Activated CD4-positive, alpha-beta T cell treated with anti-CD3 and anti-CD28 coated beads, Interleukin-2, amount 10 ng/mL, durations not matched to agents 24 days and 14 days (primary cell): Measurements from ENCODE around the gene ATXN7. TPM values are rescaled to one million over a fixed set of nuclear protein-coding genes. Genes with fewer than 3 reads are reported as not detected.
A peak's percentile ranks its signal among the peaks of the same experiment; 100 is the strongest.

Source experiments
- DNase-seq: peaks from one replicate; pipeline ENCODE4 v3.0.0; 2022
- H3K27ac Mint-ChIP-seq: one replicate; pipeline ENCODE4 v1.8.0; 2022; ENCODE audit warnings: mild to moderate bottlenecking, mixed read lengths
- H3K27me3 Mint-ChIP-seq: one replicate; pipeline ENCODE4 v1.8.0; 2022; ENCODE audit warnings: mixed read lengths
- H3K36me3 Mint-ChIP-seq: one replicate; pipeline ENCODE4 v1.8.0; 2022; ENCODE audit warnings: low read depth, mild to moderate bottlenecking, mixed read lengths
- H3K4me1 Mint-ChIP-seq: one replicate; pipeline ENCODE4 v1.8.0; 2021; ENCODE audit warnings: mixed read lengths
- H3K4me3 Mint-ChIP-seq: one replicate; pipeline ENCODE4 v1.8.0; 2022; ENCODE audit warnings: mild to moderate bottlenecking, moderate library complexity, mixed read lengths
- H3K9me3 Mint-ChIP-seq: one replicate; pipeline ENCODE4 v1.8.0; 2021; ENCODE audit warnings: mixed read lengths
- intact Hi-C: fragments of 100-400 bp; cut with micrococcal nuclease; formaldehyde crosslinking; loops from one replicate; pipeline ENCODE4 v1.15.1; 2023
- total RNA-seq: library from RNA; stranded (reverse); gene quantifications from 2 replicates; pipeline ENCODE4 v1.2.3, GENCODE V29; 2022

The ATXN7 gene
- total RNA-seq, 1 donor from 2014 or later, result 37.8 TPM

DNA sequence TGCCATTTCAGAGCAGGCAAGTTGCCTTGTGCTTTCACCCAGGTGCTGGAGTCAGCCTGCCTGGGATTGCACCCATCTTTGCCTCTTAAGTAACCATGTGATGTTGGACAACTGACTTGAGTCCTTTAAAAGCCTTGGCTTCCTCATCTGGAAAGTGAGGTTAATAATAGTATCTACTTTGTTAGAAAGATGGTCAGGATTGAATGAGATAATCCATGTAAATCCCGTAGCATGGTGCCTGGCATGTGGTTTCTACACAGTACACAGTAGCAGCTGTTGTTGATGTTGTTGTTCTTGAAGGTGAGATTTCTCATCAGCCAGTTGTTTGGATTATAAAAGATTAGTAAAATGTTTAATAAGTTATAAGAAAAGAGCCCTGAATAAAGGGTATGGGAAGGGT lies 110.8 kb downstream of the ATXN7 start:
- Mint-ChIP-seq H3K36me3 (peaks cover 31% of the 10 kb centered on the region), H3K27me3 (no peaks in the 10 kb centered on the region), H3K4me3 (no peak overlapping the region), H3K9me3 (no peaks in the 10 kb centered on the region), H3K27ac (no peak overlapping the region), H3K4me1 (peaks cover 74% of the 10 kb centered on the region)
- DNase-seq, result no peak
- intact Hi-C loops, result no loop called here

DNA sequence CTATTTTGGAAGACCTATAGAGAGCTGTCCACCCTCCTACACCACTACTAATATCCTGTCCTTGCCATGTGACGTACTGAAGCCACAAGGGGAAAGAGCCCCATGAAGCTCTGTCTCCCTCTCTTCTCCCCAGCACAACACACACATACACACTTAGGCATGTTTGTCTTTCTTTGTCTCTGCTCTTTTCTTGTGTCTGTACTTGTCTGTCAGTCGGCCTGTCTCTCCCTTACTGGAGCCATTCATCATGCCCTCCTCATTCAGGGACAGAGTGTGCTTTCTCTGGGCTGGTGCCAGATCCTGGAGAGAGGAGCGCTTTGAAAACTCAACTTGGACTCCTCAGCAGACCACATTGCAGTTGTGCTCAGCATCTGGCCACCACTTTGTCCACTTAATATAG lies 112.1 kb downstream of the ATXN7 start:
- intact Hi-C loops, result no loop called here
- no peaks in the 10 kb centered on the region for H3K9me3 Mint-ChIP-seq
- DNase-seq, result no peak
- no peaks in the 10 kb centered on the region for H3K27me3 Mint-ChIP-seq
- peaks cover 38% of the 10 kb centered on the region for H3K36me3 Mint-ChIP-seq
- no peak overlapping the region for H3K4me3 Mint-ChIP-seq
- peaks cover 73% of the 10 kb centered on the region for H3K4me1 Mint-ChIP-seq
- peak overlapping the region; percentile 2 for H3K27ac Mint-ChIP-seq

DNA sequence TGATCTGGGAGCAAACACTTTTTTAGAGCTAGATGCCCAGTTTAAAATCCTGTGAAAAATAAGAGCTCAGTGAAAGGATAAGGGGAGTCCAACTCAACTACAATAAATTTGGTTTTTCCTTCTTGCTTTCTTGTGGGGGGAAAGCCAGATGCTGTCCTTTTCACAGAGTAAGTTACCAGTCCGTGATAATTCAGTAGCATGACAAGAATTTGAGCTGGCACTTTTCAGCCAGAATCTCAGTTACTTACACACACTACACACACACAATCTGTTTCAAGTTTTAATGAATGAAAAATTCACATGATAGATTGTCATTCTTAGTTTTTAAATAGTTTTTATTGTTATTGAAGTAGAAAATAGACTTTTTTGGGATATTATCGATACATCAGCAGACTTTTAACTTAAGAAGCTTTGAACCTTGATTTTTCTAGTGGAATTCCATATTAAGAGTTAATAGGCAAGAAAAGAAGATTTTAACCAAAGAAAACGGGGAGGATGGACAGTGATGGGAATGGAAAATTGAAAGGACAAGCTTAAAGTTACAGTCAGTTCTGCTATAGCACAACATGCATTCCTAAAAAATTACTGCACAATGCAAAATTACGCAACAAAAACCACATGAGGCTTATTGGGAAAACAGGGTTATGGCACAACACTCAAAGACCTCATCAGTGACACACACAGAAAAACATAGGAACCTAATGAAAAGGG lies 112.6 kb downstream of the ATXN7 start:
- Mint-ChIP-seq H3K36me3 (peaks cover 40% of the 10 kb centered on the region), H3K27ac (no peak overlapping the region), H3K4me1 (peaks cover 69% of the 10 kb centered on the region), H3K9me3 (no peaks in the 10 kb centered on the region), H3K27me3 (no peaks in the 10 kb centered on the region), H3K4me3 (no peak overlapping the region)
- DNase-seq, result no peak
- intact Hi-C loops, result no loop called here

DNA sequence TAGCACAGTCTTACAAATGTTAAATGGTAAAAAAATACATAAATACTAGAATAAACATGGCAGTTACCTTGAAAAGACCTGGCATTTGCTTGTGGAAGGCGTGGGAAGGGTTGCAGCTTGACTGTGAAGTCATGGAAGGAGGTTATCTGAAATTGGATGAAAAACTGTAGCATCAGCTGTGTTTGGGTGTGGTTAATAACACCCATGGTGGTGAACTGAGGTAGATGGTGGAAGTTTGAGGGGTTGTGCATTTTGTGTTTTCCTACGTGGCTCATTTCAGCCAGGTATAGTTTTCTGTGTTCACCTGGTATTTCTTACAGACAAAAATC lies 113.2 kb downstream of the ATXN7 start:
- H3K36me3 Mint-ChIP-seq, result peaks cover 43% of the 10 kb centered on the region
- H3K27ac Mint-ChIP-seq, result no peak overlapping the region
- no peak for DNase-seq
- H3K4me3 Mint-ChIP-seq, result no peak overlapping the region
- H3K4me1 Mint-ChIP-seq, result peaks cover 68% of the 10 kb centered on the region
- H3K9me3 Mint-ChIP-seq, result no peaks in the 10 kb centered on the region
- H3K27me3 Mint-ChIP-seq, result no peaks in the 10 kb centered on the region
- intact Hi-C loops, result no loop called here

DNA sequence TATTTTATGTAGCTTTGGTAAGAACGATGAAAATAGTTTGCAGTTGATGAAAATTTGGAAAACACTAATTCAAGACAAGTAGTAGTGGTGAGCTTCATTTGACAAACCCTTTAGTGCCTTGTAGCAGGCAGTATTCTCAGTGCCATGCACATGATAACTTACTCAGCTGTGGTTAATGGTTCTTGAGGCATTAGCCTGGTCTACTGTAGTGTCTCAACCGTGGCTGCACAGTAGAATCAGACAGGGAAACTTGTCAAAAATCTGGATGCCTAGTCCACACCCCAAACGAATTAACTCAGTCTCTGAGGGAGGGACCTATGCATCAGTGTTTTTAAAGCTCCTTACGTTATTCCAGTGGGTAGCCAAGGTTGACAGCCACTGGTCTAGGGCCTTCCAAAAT lies 114.2 kb downstream of the ATXN7 start:
- peak overlapping the region; percentile 64 for H3K4me3 Mint-ChIP-seq
- intact Hi-C loops, result loop anchor here (2.0 kb wide), 1 partner anchor 17 kb away; no protein-coding TSS in a partner anchor
- no peaks in the 10 kb centered on the region for H3K27me3 Mint-ChIP-seq
- peak overlapping the region; percentile 6 for H3K27ac Mint-ChIP-seq
- no peaks in the 10 kb centered on the region for H3K9me3 Mint-ChIP-seq
- peak; percentile 61 for DNase-seq
- peaks cover 65% of the 10 kb centered on the region for H3K4me1 Mint-ChIP-seq
- H3K36me3 Mint-ChIP-seq, result peaks cover 48% of the 10 kb centered on the region

DNA sequence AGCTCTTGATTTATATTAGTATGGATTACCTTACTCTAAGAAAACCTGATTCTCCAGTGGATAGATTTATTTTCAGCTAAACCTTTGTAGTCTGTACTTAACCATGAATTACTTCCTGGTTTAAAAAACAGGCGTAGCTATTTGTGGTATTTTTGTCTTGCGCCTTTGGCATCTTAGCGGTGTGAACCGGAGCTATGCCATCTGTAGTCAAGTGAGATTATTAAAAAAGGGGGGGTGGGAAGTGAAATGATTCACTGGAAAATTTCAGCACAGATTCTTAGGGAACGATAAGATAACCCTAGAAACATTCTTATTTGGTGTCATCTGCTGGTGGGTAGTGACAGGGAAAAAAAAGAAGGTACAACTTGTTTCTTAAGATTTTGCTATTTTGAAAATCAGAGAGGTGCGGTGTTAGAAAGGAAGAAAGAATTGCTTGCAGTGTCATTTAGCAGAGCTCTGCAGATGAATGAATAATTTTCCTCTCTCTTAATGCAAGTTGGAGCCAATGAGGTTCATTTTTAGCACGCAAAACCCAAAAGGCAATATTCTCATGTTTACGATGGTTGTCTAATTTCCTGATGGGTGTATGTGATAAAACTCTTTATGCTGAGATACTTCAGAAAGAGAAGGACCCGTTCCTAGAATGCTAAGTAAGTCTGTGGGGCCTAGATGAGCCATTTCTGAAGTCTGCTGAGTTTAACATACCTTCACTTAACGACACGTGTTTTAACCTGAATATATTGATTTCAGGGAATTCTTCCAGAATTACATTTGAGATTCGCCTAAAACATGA lies 115.6 kb downstream of the ATXN7 start:
- intact Hi-C loops, result loop anchor here (1.0 to 2.0 kb wide), 2 partner anchors 9 to 18 kb away; no protein-coding TSS in a partner anchor
- Mint-ChIP-seq H3K4me3 (peak overlapping the region; percentile 77), H3K27me3 (no peaks in the 10 kb centered on the region), H3K27ac (peak overlapping the region; percentile 87), H3K36me3 (peaks cover 46% of the 10 kb centered on the region), H3K4me1 (peaks cover 61% of the 10 kb centered on the region), H3K9me3 (no peaks in the 10 kb centered on the region)
- DNase-seq, result peak; percentile 66

DNA sequence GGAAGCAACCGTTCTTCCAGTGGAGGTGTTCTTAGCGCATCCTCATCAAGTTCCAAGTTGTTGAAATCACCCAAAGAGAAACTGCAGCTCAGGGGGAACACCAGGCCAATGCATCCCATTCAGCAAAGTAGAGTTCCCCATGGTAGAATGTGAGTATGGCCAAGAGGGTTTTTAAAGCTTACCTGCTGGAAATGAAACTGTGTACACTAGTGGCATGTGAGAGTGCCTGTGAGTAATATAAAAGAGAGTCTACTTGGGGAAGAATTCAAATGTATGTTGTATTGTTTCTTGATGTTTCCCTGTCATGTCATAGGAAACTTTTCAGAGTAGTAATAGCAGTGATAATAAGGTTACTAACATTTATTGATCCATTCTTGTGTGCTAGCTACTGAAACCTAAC lies 116.4 kb downstream of the ATXN7 start:
- no peaks in the 10 kb centered on the region for H3K9me3 Mint-ChIP-seq
- intact Hi-C loops, result no loop called here
- H3K27me3 Mint-ChIP-seq, result no peaks in the 10 kb centered on the region
- peak overlapping the region; percentile 77 for H3K4me3 Mint-ChIP-seq
- peak overlapping the region; percentile 87 for H3K27ac Mint-ChIP-seq
- peaks cover 62% of the 10 kb centered on the region for H3K4me1 Mint-ChIP-seq
- peaks cover 46% of the 10 kb centered on the region for H3K36me3 Mint-ChIP-seq
- DNase-seq, result no peak

DNA sequence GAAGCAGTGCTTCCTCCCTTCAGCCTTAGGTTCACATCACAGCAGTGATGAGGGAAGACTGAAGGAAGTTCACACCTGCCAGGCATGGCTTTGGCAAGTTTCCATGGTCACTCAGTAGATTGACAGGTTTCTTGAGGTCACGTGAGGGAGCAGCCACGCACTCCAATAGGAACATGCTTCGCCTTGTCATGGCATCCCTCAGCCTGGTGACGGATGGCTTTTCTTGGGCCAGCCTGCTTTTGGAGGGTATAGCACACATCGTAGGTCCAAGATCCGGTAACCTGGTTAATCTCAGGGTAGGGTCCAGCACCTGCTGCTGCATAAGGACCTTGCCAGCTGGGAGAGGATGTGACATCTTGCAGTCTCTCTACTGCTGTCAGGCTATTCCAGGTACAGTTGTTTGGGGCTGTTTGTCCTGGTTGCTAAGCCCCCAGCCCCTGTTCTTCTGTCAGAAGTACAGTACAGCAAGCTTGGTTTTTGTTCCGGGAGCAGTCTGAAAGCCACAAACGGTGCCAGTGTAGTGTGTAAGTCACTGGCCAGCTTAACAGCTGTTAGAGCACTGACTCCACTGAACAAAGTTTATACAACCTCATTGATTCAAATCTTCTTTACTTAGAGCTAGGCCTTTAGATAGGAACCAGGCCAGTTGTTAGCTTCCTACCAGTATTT lies 117.3 kb downstream of the ATXN7 start:
- Mint-ChIP-seq H3K36me3 (peaks cover 51% of the 10 kb centered on the region), H3K27ac (peak overlapping the region; percentile 22), H3K9me3 (no peaks in the 10 kb centered on the region), H3K4me1 (peaks cover 62% of the 10 kb centered on the region), H3K4me3 (no peak overlapping the region), H3K27me3 (no peaks in the 10 kb centered on the region)
- intact Hi-C loops, result no loop called here
- no peak for DNase-seq

DNA sequence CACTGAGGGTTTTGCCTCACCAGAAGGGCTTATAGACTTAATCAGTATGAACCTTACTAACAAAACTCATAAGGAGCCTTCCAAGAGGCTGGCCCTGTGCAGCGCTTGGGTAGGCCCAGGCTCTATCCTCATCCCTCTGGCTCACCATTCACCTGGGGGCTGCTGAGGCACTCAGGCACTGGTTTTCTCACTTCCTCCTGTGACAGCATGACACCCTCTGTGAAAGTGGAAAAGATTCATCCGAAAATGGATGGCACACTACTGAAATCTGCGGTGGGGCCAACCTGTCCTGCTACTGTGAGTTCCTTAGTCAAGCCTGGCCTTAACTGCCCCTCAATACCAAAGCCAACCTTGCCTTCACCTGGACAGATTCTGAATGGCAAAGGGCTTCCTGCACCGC lies 118.3 kb downstream of the ATXN7 start:
- DNase-seq, result no peak

DNA sequence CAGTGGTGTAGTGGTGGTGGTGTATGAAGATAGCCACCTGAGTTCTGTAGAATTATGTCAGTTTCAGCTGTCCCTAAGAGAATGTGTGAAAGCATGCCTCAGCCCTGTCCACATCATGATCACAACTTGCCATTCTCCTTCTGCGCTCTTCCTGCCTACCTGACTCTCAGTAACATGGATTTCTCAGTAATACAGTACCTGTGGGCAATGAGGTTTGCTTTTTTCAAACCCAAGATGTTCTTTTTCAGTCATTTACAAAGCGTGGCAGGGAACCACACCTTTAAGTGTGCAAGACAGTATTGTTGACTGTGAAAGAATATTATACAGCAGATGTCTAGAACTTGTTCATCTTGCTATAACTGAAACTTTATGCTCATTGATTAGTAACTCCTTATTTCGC lies 120.7 kb downstream of the ATXN7 start:
- H3K27me3 Mint-ChIP-seq, result no peaks in the 10 kb centered on the region
- no peaks in the 10 kb centered on the region for H3K9me3 Mint-ChIP-seq
- H3K27ac Mint-ChIP-seq, result peak overlapping the region; percentile 65
- no peak overlapping the region for H3K4me3 Mint-ChIP-seq
- H3K4me1 Mint-ChIP-seq, result peaks cover 49% of the 10 kb centered on the region
- intact Hi-C loops, result no loop called here
- H3K36me3 Mint-ChIP-seq, result peaks cover 73% of the 10 kb centered on the region
- no peak for DNase-seq

More for the DNA sequence above, 118.3 kb downstream of the ATXN7 start:
- no peak overlapping the region for H3K4me3 Mint-ChIP-seq
- peaks cover 55% of the 10 kb centered on the region for H3K36me3 Mint-ChIP-seq
- intact Hi-C loops, result no loop called here
- H3K27me3 Mint-ChIP-seq, result no peaks in the 10 kb centered on the region
- peaks cover 58% of the 10 kb centered on the region for H3K4me1 Mint-ChIP-seq
- peak overlapping the region; percentile 48 for H3K27ac Mint-ChIP-seq
- H3K9me3 Mint-ChIP-seq, result no peaks in the 10 kb centered on the region

DNA sequence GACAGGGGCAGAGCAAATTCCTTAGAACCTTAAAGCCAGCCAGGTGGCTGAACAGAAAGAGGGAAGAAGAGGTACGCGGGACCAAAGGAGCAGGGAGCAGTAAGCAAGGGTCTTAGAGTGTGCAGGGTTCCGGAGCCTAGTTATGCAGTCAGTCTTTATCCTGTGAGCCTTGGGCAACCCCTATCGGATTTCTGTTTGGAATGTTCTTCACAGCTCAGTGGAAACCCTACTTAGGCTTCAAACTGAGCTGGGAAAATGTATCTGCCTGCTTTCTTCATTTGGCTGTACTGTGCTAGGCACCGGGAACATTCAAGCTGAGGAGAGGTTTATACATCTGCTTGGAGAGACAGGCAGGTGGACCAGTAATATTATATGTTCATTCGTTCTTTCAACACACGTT lies 122.5 kb downstream of the ATXN7 start:
- peaks cover 75% of the 10 kb centered on the region for H3K36me3 Mint-ChIP-seq
- H3K27ac Mint-ChIP-seq, result peak overlapping the region; percentile 31
- no peaks in the 10 kb centered on the region for H3K9me3 Mint-ChIP-seq
- peaks cover 37% of the 10 kb centered on the region for H3K4me1 Mint-ChIP-seq
- DNase-seq, result no peak
- no peak overlapping the region for H3K4me3 Mint-ChIP-seq
- no peaks in the 10 kb centered on the region for H3K27me3 Mint-ChIP-seq
- intact Hi-C loops, result no loop called here

DNA sequence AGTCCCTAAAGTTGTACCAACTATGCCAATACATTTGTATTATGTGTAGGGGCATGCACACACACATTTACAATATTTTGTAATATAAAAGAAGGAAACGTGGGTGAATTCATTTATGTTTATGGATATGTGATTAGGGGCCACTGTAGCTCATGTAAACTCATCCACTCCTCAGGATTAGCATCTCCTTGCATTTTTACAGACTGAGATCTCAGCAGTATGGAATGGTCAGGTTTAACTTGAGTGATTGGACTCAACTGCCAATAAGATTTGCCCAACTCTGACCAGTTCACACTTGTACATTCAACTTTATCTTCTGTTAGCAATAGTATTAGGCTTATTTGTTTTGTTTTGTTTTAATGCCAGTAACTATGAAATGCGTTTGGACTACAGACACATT lies 123.2 kb downstream of the ATXN7 start:
- Mint-ChIP-seq H3K27me3 (no peaks in the 10 kb centered on the region), H3K27ac (peak overlapping the region; percentile 7), H3K36me3 (peaks cover 75% of the 10 kb centered on the region), H3K9me3 (no peaks in the 10 kb centered on the region), H3K4me1 (peaks cover 39% of the 10 kb centered on the region), H3K4me3 (no peak overlapping the region)
- DNase-seq, result no peak
- intact Hi-C loops, result no loop called here

DNA sequence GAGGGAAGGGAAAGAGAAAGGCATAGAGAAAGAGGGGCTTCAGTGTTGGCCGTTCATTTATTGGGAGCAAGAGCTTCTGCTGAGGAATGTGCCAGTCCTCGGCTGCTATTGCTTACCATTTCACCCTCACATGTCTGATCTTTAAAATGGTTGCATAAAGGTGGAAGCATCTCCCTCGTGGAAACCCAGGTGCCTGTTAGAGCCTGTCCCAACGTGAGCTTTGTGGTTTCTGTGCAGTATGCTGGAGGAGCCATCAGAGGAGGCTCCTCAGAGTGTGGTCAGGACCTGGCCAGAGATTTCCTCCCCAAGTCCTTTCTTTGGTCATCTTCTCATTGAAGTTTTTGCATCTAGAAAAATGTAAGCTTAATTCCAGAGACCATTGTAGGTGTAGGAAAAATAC lies 125.3 kb downstream of the ATXN7 start:
- Mint-ChIP-seq H3K9me3 (no peaks in the 10 kb centered on the region), H3K27ac (no peak overlapping the region), H3K4me1 (peaks cover 34% of the 10 kb centered on the region), H3K27me3 (no peaks in the 10 kb centered on the region), H3K36me3 (peaks cover 75% of the 10 kb centered on the region), H3K4me3 (no peak overlapping the region)
- intact Hi-C loops, result no loop called here
- DNase-seq, result no peak

DNA sequence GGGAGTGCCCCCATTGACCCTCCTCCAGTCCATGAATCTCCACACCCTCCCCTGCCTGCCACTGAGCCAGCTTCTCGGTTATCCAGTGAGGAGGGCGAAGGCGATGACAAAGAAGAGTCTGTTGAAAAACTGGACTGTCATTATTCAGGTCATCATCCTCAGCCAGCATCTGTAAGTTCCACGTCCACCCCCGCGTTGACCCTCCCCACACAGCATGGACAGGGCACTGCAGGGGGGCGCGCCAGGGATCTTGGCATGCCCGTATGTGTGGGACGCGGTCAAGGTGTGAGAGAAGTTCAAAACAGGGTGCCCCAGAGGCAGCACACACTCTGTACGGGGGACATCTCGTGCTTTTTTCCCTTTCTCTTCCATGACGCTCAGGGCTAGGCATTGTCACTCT lies 126.5 kb downstream of the ATXN7 start:
- intact Hi-C loops, result loop anchor here (5.0 kb wide), 2 partner anchors 38 to 128 kb away; partner anchors contain the start of genes ATXN7 and THOC7
- H3K36me3 Mint-ChIP-seq, result peaks cover 73% of the 10 kb centered on the region
- no peak for DNase-seq
- no peak overlapping the region for H3K4me3 Mint-ChIP-seq
- H3K9me3 Mint-ChIP-seq, result no peaks in the 10 kb centered on the region
- H3K4me1 Mint-ChIP-seq, result peaks cover 33% of the 10 kb centered on the region
- H3K27ac Mint-ChIP-seq, result peak overlapping the region; percentile 60
- no peaks in the 10 kb centered on the region for H3K27me3 Mint-ChIP-seq
